Measurements from ENCODE around the gene LGALS13.

The LGALS13 gene, protein sequence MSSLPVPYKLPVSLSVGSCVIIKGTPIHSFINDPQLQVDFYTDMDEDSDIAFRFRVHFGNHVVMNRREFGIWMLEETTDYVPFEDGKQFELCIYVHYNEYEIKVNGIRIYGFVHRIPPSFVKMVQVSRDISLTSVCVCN

DNA sequence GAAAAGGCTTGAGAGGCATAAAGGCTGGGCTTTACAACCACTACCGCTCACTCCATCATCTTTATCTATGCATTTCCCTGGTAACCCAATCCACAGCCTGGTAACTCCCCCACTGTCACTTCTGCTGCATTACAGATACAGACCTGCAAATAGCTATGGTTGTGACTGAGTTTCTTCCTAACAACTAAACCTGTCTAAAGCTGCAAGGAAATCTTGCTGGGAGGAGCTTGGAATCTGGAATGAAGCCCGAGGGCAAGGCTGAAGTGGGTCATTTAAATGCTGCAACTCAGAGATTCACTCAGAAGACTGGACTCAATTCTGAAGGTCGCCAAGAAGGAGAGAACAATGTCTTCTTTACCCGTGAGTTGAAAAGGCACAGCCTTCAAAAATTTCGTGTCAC lies at the start of gene LGALS13:
Gene LGALS13 (plus strand): TSS at position 301 of the 400 bp plus-strand sequence. CDS start 45 bp downstream, at position 346.
- no peak for DNase-seq (ENCODE audit: low read depth in 2 of 2)

DNA sequence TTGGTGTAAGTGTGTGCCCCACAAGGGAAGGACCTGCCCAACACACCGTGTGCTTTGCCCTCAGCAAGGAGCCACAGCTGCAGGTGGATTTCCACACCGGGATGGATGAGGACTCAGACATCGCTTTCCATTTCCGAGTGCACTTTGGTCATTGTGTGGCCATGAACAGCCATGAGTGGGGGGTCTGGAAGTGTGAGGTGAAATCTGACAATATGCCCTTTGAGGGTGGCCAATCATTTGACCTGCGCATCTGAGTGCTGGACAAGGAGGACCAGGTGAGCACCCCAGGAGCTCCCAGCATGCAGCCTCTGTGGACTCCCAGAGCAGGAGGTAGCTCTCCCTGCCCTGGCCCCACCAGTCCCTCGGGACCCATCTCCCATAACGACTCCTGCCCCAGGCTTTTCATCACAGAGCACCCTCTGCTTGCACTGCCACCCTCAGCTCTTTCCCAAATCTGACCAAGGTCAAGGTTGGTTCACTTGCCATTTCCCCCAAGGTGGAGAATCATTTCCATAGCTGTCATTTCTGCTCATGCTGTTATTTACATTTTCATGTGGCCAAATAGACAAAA lies 49.2 kb upstream of the LGALS13 start:
- DNase-seq (ENCODE audit: low read depth in 2 of 2), result no peak

DNA sequence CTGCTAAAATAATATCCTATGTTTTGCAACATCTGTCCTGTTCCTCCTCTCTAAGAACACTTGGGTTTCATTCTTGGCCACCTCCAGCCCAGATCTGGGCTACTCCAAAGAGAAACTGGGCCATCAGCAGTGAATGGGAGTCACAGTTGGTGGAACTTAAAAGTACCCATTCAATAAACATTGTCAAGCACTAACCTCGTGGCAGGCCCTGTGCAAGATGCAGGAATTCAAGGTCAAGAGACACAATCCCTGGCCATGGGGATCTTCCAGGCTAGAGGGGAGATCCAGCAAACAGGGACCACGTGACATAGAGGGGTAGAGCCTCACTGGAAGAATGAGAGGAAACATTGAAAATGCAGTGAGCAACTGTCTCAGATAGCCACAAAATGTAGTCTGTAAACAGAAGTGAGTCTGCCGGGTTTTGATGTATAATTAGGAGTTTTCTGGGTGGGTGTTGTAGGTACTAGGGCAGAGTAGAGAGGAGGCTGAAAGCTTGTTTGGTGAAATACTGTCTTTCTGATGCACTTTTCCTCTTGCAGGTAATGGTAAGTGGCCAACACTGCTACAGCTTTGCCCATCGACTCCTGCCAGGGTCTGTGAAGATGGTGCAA lies 47.5 kb upstream of the LGALS13 start:
- no peak for DNase-seq (ENCODE audit: low read depth in 2 of 2)

DNA sequence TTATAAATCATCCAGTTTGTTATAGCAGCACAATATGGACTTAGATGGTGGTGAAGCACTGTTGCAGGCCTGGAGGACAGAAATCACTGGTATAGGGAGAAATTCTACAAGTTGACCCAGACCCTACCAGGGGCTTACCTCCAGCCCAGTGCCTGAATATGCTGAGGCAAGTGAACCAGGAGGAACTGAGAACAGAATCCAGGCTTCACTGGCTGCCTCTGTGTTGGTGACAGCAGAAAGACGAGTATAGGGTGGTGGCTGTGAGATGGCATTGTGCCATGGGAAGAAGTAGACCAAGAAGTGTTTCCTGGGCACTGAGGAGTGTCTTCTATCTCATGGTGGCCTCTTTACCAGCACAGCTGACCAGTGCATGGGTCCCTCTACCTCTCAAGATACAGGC lies 46.4 kb upstream of the LGALS13 start:
- no peak for DNase-seq (ENCODE audit: low read depth in 2 of 2)

DNA sequence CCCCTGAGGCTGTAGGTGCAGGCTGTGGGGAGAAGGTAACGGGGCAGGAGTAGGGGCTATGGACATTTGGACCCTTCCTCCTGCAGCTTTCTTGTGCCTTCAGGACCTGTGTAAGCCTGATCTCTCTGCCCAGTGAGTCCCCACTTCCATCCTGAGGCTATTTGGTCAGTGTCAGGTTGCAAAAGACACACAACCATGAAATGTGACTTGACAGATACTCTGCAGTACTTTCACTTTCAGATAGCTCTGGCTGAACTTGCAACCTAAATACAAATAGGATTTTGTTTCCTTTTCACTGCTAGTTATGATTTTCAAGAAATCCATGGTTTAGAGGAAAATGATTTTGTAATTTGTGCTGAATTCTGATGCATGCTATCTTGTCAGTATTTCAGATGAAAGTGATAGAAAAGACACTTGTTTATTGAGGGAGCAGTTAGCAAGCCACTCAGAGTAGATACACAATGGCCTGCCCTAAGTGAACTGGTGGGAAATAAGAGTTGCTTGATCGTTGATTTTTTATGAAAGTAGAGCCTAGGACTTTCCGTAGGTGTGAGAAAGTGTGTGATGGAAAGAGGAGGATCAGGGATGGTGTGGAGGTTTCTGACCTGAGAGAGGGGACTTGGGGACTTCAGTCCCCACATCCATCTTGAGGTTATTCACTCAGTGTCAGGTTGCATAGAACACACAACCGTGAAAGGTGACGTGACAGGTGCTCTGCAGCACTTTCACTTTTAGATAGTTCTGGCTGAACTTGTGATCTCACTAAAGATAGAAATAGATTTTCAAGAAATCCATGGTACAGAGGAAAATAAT lies 44.3 kb upstream of the LGALS13 start:
- DNase-seq (ENCODE audit: low read depth in 2 of 2), result no peak

DNA sequence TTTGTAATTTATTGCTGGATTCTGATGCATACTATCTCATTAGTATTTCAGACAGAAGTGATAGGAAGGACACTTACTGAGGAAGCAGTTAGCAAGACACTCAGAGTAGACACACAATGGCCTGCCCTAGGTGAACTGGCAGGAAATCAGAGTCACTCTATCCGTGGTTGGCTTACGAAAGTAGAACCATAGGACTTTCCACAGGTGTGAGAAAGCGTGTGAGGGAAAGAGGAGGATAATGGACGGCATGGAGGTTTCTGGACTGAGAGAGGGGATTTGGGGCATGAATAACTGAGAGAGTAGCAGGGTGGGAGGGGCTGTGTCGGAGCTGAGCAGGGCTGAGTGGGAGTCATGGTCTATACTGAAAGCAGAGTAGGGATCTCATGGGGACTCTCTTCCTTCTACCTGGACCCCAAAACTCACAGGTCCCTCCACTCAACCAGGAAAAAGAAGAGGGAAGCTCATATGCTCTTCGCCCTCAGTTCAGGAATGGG lies 43.7 kb upstream of the LGALS13 start:
- no peak for DNase-seq (ENCODE audit: low read depth in 2 of 2)

DNA sequence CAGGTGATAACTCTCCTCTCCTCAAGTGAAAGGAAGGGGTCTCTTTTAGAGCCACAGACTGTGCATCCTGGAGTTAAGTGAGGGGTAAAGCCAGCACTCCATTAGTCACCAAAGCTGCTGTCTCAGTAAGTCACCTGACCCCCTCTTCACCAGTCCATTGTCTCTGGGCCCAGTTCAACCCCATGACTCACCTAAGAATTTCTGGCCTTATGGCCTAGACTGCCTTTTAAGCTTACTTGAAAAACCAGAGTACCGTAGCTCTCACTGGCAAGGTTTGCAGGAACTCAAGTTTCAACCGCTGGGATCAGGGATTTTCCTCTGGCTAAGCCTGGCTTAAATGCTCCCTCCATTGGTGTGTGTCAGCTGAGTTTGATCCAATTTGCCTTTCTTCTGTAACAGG lies 38.9 kb upstream of the LGALS13 start:
- no peak for DNase-seq (ENCODE audit: low read depth in 2 of 2)

DNA sequence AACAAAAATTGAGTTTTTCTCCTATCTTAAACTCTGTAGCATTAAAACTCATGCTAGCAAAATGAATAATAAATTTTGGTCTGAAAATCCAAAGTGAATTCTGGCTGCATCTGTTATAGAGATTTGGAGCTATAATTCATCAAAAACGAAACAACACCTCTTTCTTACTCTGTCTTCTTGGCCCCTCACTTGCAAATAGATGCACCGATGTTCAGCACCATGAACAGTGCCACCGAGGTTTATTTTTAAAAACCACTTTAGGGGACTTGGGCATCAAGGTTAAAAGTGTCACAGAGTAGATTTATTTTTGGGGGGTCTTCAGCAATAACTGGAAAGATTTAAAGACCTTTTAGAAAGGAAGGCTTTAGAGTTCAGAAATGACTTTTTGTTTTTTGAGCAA lies 36.3 kb upstream of the LGALS13 start:
- DNase-seq (ENCODE audit: low read depth in 2 of 2), result no peak

DNA sequence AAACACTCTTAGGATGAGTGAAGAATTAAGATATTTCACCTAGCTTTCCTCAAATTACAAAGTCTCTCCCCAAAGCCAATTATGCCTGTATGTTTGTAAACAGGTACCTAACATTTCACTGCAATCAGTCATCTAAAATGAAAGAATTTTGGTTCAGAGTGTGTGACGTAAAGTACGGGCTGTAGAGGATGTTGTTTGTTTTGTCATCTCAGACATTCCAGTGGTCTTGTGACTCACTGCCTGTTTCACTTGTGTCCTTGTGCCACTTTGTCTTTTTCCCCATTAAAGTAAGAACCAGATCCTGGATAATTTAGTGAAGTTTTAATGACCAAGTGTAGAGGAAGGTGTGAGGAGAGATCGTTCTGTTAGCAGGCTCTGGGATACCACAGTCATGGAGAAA lies 33.7 kb upstream of the LGALS13 start:
- no peak for DNase-seq (ENCODE audit: low read depth in 2 of 2)

DNA sequence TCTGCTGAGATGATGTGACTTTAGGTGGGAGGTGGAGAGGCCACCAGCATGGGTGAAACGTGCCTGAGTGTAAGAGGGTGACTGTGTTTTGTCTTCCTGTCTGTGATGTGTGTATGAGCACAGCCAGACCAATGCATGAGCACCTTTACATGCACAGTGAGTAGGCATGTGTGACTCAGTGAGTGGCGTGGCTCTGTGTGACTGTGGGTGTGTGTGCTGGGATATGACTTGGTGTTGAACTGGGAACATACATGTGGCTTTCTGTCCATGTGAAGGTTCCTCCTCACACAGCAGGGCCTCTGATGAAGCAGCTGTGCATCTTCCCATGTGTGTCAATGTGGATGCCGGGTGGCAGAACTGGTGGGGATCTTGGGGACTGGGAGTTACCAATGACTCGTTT lies 19.9 kb upstream of the LGALS13 start:
- no peak for DNase-seq (ENCODE audit: low read depth in 2 of 2)

DNA sequence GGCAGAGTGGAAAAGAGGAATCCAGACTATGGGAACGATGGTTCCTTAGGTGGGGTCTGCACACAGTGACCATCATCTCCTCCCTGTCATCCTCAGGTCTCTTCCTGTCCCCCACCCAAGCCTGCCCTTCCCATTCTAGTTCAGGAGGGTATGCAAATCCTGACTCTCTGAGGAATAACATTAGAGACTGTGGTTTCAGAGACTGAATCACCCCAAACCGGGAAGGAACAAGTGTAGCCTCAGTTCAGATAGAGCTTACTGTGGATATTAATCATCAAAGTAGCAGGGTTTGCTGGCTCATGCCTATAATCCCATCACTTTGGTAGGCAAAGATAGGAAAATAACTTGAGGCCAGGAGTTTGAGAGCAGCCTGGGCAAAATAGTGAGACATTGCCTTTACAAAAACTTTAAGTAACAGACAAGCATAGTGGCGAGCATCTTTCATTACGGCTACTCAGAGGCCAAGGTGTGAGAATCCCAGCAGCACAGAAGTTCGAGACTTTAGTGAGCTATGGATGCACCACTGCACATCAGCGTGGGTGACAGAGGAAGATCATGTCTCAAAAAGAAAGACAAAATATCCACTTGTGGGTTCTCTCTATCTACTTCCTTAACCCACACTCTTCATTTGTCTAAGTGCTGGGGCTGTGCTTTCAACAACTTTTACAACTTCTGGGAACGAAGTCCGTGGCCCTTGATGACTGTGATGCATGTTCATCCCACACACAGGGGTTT lies 19.3 kb upstream of the LGALS13 start:
- no peak for DNase-seq (ENCODE audit: low read depth in 2 of 2)

DNA sequence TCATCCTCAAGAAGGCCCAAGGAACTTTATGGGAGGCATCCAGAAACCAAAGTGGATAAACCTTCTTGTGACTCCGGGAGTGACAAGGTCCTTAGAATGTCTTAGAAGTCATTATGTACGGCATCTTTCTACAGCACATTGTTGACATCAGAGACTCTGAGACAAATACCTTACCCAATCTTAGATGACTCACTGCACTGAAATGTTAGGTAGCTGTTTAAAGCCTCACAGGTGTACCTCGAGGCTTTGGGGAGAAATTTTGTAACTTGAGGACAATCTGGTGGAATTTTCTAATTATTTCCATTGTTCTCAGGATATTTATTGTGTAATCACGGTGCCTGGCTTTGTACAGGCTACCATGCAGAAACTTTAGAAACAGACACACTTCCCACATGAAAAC lies 14.8 kb upstream of the LGALS13 start:
- no peak for DNase-seq (ENCODE audit: low read depth in 2 of 2)

DNA sequence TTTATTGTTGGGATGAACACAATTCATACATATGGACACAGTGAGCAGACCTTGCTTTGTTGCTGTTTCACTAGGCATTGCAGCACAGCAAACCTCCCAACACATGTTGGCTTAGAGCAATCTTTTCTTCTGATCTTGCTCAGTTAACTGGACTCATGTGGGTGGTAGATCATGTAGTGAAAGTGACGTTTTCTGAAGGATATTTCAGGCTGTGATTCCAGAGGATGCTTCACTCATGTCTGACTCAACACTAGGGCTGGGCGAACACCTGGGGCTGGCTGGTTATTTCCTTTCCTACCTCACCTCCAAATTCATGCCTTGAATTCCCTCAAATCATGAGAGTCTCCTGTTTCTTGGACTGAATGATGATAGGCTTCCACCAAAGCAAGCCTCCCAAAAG lies 14.3 kb upstream of the LGALS13 start:
- no peak for DNase-seq (ENCODE audit: low read depth in 2 of 2)

DNA sequence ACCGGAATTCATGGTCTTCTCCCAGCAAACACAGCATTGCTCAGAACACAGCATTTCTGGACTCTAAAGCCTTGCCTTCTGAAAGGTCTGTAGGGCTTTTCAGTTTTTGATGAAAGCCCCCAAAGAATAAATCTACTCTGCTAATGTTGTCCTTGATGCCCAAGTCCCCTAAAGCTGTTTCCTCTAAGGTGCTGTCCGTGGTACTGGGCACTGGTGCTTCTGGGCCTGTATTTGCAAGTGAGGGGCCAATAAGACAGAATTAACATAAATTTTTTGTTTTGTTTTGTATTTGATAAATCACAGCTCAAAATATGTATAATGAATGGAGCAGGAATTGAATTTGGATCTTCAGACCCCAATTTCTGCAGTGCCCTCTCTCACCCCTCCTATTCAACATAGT lies 12.1 kb upstream of the LGALS13 start:
- no peak for DNase-seq (ENCODE audit: low read depth in 2 of 2)

DNA sequence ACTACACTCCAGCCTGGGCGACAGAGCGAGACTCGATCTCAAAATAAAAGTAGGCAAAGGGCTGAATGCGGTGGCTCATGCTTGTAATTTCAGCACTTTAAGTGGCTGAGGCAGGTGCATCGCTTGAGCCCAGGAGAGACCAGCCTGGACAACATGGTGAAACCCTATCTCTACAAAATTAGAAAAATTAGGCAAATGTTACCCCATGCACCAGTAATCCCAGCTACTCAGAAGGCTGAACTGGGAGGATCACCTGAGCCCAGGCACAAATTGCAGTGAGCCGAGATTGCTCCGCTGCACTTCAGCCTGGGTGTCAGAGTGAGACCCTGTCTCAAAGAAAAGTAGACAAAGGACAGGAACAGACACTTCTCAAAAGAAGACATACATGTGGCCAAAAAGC lies 9.9 kb upstream of the LGALS13 start:
- DNase-seq (ENCODE audit: low read depth in 2 of 2), result no peak

DNA sequence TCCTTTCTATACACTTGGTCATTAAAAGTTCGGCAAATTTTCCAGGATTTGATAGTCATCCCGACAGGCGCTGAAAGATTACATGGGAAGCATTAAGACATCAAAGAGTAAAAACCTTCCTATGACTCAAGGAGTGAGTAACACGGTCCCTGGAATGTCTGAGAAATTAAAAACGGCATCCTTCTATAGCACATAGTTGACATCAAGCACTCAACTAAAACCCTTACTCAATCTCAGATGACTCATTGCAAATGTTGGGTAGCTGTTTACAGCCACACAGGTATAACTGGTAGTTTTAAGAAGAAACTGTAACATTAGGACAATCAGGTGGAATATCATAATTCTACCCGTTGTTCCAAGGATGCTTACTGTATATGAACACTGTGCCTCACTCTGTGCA lies 6.4 kb upstream of the LGALS13 start:
- DNase-seq (ENCODE audit: low read depth in 2 of 2), result no peak

DNA sequence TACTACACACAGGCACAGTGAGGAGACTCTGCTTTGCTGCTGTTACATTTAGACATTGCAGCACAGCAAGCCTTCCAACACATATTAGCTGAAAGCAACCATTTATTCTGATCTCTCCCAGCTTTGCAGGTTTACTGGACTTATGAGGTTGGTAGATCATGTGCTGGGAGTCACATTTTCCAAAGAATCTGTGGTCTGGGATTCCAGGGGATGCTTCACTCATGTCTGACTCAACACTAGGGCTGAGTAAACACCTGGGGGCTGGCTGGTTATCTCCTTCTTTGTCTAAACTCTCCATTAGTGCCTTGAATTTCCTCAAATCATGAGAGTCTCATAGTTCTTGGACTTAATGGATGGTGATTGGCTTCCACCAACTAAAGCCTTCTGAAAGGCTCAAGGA lies 5.4 kb upstream of the LGALS13 start:
- no peak for DNase-seq (ENCODE audit: low read depth in 2 of 2)

DNA sequence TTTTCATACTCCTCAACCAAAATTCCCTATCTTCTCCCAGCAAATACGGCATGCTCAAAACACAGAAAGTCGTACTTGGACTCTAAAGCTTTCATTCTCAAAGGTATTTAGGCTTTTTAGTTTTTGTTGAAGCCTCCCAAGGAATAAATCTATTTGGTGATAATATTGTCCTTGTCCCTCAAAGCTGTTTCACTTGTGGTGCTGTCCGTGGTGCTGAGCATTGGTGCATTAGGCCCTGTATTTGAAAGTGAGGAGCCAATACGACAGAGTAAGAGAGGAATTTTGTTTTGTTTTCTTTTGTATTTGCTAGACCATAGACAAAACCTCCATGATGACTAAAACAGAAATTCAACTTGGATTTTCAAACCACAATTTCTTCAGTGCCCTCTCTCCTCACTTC lies 3.2 kb upstream of the LGALS13 start:
- no peak for DNase-seq (ENCODE audit: low read depth in 2 of 2)

DNA sequence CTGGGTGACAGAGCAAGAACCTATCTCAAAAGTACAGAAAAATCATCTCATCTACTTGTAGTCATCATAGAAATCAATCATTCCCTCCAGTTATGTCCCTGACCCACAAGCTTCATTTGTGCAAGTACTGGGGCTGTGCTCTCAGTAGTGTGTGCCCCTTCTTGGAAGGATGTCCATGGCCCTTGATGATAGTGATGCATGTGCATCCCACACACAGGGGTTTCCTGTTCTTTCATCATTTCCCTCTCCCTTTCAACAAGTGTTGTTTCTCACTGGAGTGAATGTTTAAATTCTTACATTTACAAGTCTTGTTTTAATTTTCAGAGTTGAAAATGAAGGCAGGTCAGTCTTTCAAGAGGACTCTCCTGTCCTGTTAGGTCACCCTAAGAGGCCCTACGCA lies 1.5 kb downstream of the LGALS13 start:
- DNase-seq (ENCODE audit: low read depth in 2 of 2), result no peak

DNA sequence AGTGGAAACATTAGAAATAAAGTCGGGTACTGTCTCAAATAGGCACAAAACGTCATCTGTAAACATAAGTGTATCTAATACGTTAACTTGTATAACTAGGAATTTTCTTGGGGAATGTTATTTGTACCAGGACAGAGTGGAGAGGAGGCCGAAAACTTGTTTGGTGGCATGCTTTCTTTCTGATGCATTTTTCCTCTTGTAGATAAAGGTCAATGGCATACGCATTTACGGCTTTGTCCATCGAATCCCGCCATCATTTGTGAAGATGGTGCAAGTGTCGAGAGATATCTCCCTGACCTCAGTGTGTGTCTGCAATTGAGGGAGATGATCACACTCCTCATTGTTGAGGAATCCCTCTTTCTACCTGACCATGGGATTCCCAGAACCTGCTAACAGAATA lies 4.7 kb downstream of the LGALS13 start:
- no peak for DNase-seq (ENCODE audit: low read depth in 2 of 2)

DNA sequence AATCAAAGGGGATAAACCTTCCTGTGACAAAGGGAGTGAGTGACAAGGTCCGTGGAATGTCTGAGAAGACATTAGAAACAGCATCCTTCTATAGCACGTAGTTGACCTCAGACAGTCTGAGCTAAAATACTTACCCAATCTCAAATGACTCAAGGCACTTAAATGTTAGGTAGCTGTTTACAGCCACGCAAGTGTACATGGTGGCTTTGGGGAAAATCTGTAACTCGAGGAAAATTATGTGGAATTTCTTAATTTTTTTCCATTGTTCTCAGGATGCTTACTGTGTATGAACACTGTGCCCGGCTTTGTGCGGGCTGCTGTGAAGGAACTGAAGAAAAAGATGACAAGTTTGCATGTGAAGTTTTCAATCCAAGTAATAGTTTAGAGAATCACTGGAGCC lies 5.2 kb downstream of the LGALS13 start:
- DNase-seq (ENCODE audit: low read depth in 2 of 2), result no peak

DNA sequence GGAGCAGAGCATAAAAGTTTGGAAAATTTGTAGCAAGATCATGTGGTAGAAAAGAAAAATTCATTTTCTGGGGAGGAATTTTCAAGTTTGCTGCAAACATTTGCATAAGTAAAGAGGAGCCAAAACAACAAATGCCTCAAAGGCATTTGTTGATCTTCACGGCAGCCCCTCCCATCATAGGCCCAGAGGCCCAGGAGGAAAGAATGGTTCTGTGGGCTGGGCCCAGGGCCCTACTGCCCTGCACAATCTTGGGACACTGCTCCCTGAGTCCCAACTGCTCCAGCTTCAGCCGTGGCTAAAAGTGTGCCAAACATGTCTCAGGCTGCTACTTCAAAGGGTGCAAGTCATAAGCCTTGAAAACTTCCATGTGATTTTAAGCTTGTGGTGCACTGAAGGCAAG lies 11.3 kb downstream of the LGALS13 start:
- no peak for DNase-seq (ENCODE audit: low read depth in 2 of 2)

All from fibroblast of skin of left biceps (primary cell).